Measurements from ENCODE around the gene AFM.

AFM gene

GRCh38 chr4:73439445-73439844 lies 42.1 kb upstream of the AFM start:
- Histone ChIP-seq H3K4me3 (ENCODE audit: low read depth, low read length) (no peak overlapping the region), H3K9ac (ENCODE audit: low read depth, low read length) (no peak overlapping the region), H3K36me3 (ENCODE audit: control insufficient read depth, insufficient read depth, low read length) (no peaks in the 10 kb centered on the region), H3K4me1 (ENCODE audit: control insufficient read depth, insufficient read depth, low read length) (0 out of 2 replicates have a peak, but pooled peaks cover 3% of the 10 kb centered on the region), H3K9me3 (ENCODE audit: control insufficient read depth, insufficient read depth, low read length) (no peaks in the 10 kb centered on the region), H3K27me3 (ENCODE audit: control insufficient read depth, insufficient read depth, low read length) (no peaks in the 10 kb centered on the region), H3K27ac (ENCODE audit: low read depth, low read length) (no peak overlapping the region)

- H3K27ac ChIP-seq (ENCODE audit: low read depth, low read length): no peak overlapping the region
- no peaks in the 10 kb centered on the region for H3K27me3 ChIP-seq (ENCODE audit: control insufficient read depth, insufficient read depth, low read length)
- no peaks in the 10 kb centered on the region for H3K4me1 ChIP-seq (ENCODE audit: control insufficient read depth, insufficient read depth, low read length)
- no peaks in the 10 kb centered on the region for H3K9me3 ChIP-seq (ENCODE audit: control insufficient read depth, insufficient read depth, low read length)
- no peaks in the 10 kb centered on the region for H3K36me3 ChIP-seq (ENCODE audit: control insufficient read depth, insufficient read depth, low read length)
- no peak overlapping the region for H3K9ac ChIP-seq (ENCODE audit: low read depth, low read length)
- H3K4me3 ChIP-seq (ENCODE audit: low read depth, low read length): no peak overlapping the region
Observed at GRCh38 chr4:73439991-73440390, 41.6 kb upstream of the AFM start.

GRCh38 chr4:73440653-73441052 lies 40.9 kb upstream of the AFM start:
- Histone ChIP-seq H3K4me1 (ENCODE audit: control insufficient read depth, insufficient read depth, low read length) (no peaks in the 10 kb centered on the region), H3K36me3 (ENCODE audit: control insufficient read depth, insufficient read depth, low read length) (no peaks in the 10 kb centered on the region), H3K27ac (ENCODE audit: low read depth, low read length) (no peak overlapping the region), H3K4me3 (ENCODE audit: low read depth, low read length) (no peak overlapping the region), H3K9me3 (ENCODE audit: control insufficient read depth, insufficient read depth, low read length) (no peaks in the 10 kb centered on the region), H3K9ac (ENCODE audit: low read depth, low read length) (no peak overlapping the region), H3K27me3 (ENCODE audit: control insufficient read depth, insufficient read depth, low read length) (no peaks in the 10 kb centered on the region)

GRCh38 chr4:73442275-73442674 lies 39.3 kb upstream of the AFM start:
- Histone ChIP-seq H3K36me3 (ENCODE audit: control insufficient read depth, insufficient read depth, low read length) (no peaks in the 10 kb centered on the region), H3K9me3 (ENCODE audit: control insufficient read depth, insufficient read depth, low read length) (no peaks in the 10 kb centered on the region), H3K4me3 (ENCODE audit: low read depth, low read length) (no peak overlapping the region), H3K27ac (ENCODE audit: low read depth, low read length) (no peak overlapping the region), H3K4me1 (ENCODE audit: control insufficient read depth, insufficient read depth, low read length) (no peaks in the 10 kb centered on the region; the same call in 1 of the 2 replicates), H3K27me3 (ENCODE audit: control insufficient read depth, insufficient read depth, low read length) (no peaks in the 10 kb centered on the region), H3K9ac (ENCODE audit: low read depth, low read length) (no peak overlapping the region)

GRCh38 chr4:73443224-73443623 lies 38.3 kb upstream of the AFM start:
- H3K27me3 ChIP-seq (ENCODE audit: control insufficient read depth, insufficient read depth, low read length): no peaks in the 10 kb centered on the region
- no peaks in the 10 kb centered on the region for H3K9me3 ChIP-seq (ENCODE audit: control insufficient read depth, insufficient read depth, low read length)
- no peaks in the 10 kb centered on the region; the same call in 1 of the 2 replicates for H3K4me1 ChIP-seq (ENCODE audit: control insufficient read depth, insufficient read depth, low read length)
- no peak overlapping the region for H3K27ac ChIP-seq (ENCODE audit: low read depth, low read length)
- H3K9ac ChIP-seq (ENCODE audit: low read depth, low read length): no peak overlapping the region
- H3K36me3 ChIP-seq (ENCODE audit: control insufficient read depth, insufficient read depth, low read length): no peaks in the 10 kb centered on the region
- H3K4me3 ChIP-seq (ENCODE audit: low read depth, low read length): no peak overlapping the region

GRCh38 chr4:73445383-73446335 lies 35.9 kb upstream of the AFM start:
- Histone ChIP-seq H3K4me3 (ENCODE audit: low read depth, low read length) (no peak overlapping the region), H3K9ac (ENCODE audit: low read depth, low read length) (no peak overlapping the region), H3K27ac (ENCODE audit: low read depth, low read length) (no peak overlapping the region), H3K4me1 (ENCODE audit: control insufficient read depth, insufficient read depth, low read length) (peaks cover 23% of the 10 kb centered on the region), H3K9me3 (ENCODE audit: control insufficient read depth, insufficient read depth, low read length) (no peaks in the 10 kb centered on the region), H3K27me3 (ENCODE audit: control insufficient read depth, insufficient read depth, low read length) (no peaks in the 10 kb centered on the region), H3K36me3 (ENCODE audit: control insufficient read depth, insufficient read depth, low read length) (no peaks in the 10 kb centered on the region)

GRCh38 chr4:73446336-73446938 lies 35.1 kb upstream of the AFM start:
- Histone ChIP-seq H3K9ac (ENCODE audit: low read depth, low read length) (no peak overlapping the region), H3K27me3 (ENCODE audit: control insufficient read depth, insufficient read depth, low read length) (no peaks in the 10 kb centered on the region), H3K27ac (ENCODE audit: low read depth, low read length) (no peak overlapping the region), H3K4me1 (ENCODE audit: control insufficient read depth, insufficient read depth, low read length) (peaks cover 30% of the 10 kb centered on the region), H3K4me3 (ENCODE audit: low read depth, low read length) (no peak overlapping the region), H3K9me3 (ENCODE audit: control insufficient read depth, insufficient read depth, low read length) (no peaks in the 10 kb centered on the region), H3K36me3 (ENCODE audit: control insufficient read depth, insufficient read depth, low read length) (no peaks in the 10 kb centered on the region)

- H3K36me3 ChIP-seq (ENCODE audit: control insufficient read depth, insufficient read depth, low read length): no peaks in the 10 kb centered on the region
- H3K9me3 ChIP-seq (ENCODE audit: control insufficient read depth, insufficient read depth, low read length): no peaks in the 10 kb centered on the region
- no peak overlapping the region for H3K4me3 ChIP-seq (ENCODE audit: low read depth, low read length)
- H3K9ac ChIP-seq (ENCODE audit: low read depth, low read length): no peak overlapping the region
- H3K27ac ChIP-seq (ENCODE audit: low read depth, low read length): no peak overlapping the region
- H3K4me1 ChIP-seq (ENCODE audit: control insufficient read depth, insufficient read depth, low read length): peaks cover 42% of the 10 kb centered on the region
- no peaks in the 10 kb centered on the region for H3K27me3 ChIP-seq (ENCODE audit: control insufficient read depth, insufficient read depth, low read length)
Observed at GRCh38 chr4:73447671-73448070, 33.9 kb upstream of the AFM start.

- Histone ChIP-seq H3K27ac (ENCODE audit: low read depth, low read length) (no peak overlapping the region), H3K9ac (ENCODE audit: low read depth, low read length) (no peak overlapping the region), H3K4me3 (ENCODE audit: low read depth, low read length) (no peak overlapping the region), H3K36me3 (ENCODE audit: control insufficient read depth, insufficient read depth, low read length) (no peaks in the 10 kb centered on the region), H3K4me1 (ENCODE audit: control insufficient read depth, insufficient read depth, low read length) (peaks cover 51% of the 10 kb centered on the region), H3K27me3 (ENCODE audit: control insufficient read depth, insufficient read depth, low read length) (no peaks in the 10 kb centered on the region), H3K9me3 (ENCODE audit: control insufficient read depth, insufficient read depth, low read length) (no peaks in the 10 kb centered on the region)
Observed at GRCh38 chr4:73448448-73449203, 32.9 kb upstream of the AFM start.

- Histone ChIP-seq H3K9ac (ENCODE audit: low read depth, low read length) (peak overlapping the region; percentile 25; the same call in 1 of the 2 replicates), H3K27ac (ENCODE audit: low read depth, low read length) (peak overlapping the region; percentile 89), H3K9me3 (ENCODE audit: control insufficient read depth, insufficient read depth, low read length) (no peaks in the 10 kb centered on the region), H3K27me3 (ENCODE audit: control insufficient read depth, insufficient read depth, low read length) (no peaks in the 10 kb centered on the region), H3K4me3 (ENCODE audit: low read depth, low read length) (peak overlapping the region; percentile 20; the same call in 1 of the 2 replicates), H3K4me1 (ENCODE audit: control insufficient read depth, insufficient read depth, low read length) (peaks cover 60% of the 10 kb centered on the region), H3K36me3 (ENCODE audit: control insufficient read depth, insufficient read depth, low read length) (no peaks in the 10 kb centered on the region)
Observed at GRCh38 chr4:73450398-73451004, 31.0 kb upstream of the AFM start.

Data from HUES48 (cell line).